ENCODE measurements around the gene NNT.
"Not testable (repeated sequence)": the region's sequence is repeated elsewhere in the genome, so short reads cannot be mapped to it uniquely, and the experiment has no call there.

NNT gene

GRCh38 chr5:43602461-43603343 is at the start of gene NNT:
TSS of gene NNT (plus strand) at chr5:43603180. CDS start at chr5:43609196, 6,016 bp downstream.
- peak; percentile 58 for DNase-seq (ENCODE audit: low spot score)

GRCh38 chr5:43553381-43553780 is 49.6 kb upstream of the NNT start:
- DNase-seq (ENCODE audit: low spot score) = no peak

- DNase-seq (ENCODE audit: low spot score) = no peak
Observed at GRCh38 chr5:43554497-43554896, 48.5 kb upstream of the NNT start.

- peak; percentile 56 for DNase-seq (ENCODE audit: low spot score)
Observed at GRCh38 chr5:43555895-43556606, 46.9 kb upstream of the NNT start.

GRCh38 chr5:43556607-43556856 is 46.4 kb upstream of the NNT start:
- DNase-seq (ENCODE audit: low spot score) = not testable (repeated sequence)

- DNase-seq (ENCODE audit: low spot score) = peak; percentile 82
Observed at GRCh38 chr5:43556857-43557542, 46.0 kb upstream of the NNT start, which contains the start of gene PAIP1. TSS of gene PAIP1 (minus strand) at chr5:43557077. CDS start at chr5:43556846, 231 bp downstream.

- DNase-seq (ENCODE audit: low spot score) = no peak
Observed at GRCh38 chr5:43560128-43560527, 42.9 kb upstream of the NNT start.

- no peak for DNase-seq (ENCODE audit: low spot score)
Observed at GRCh38 chr5:43561356-43561755, 41.6 kb upstream of the NNT start.

- no peak for DNase-seq (ENCODE audit: low spot score)
Observed at GRCh38 chr5:43563321-43563720, 39.7 kb upstream of the NNT start.

- DNase-seq (ENCODE audit: low spot score) = no peak
Observed at GRCh38 chr5:43564289-43564850, 38.6 kb upstream of the NNT start.

- no peak for DNase-seq (ENCODE audit: low spot score)
Observed at GRCh38 chr5:43565043-43565442, 37.9 kb upstream of the NNT start.

- DNase-seq (ENCODE audit: low spot score) = no peak
Observed at GRCh38 chr5:43567967-43568366, 35.0 kb upstream of the NNT start.

GRCh38 chr5:43569236-43569746 is 33.7 kb upstream of the NNT start:
- no peak for DNase-seq (ENCODE audit: low spot score)

- no peak for DNase-seq (ENCODE audit: low spot score)
Observed at GRCh38 chr5:43570450-43571158, 32.4 kb upstream of the NNT start.

GRCh38 chr5:43571237-43571636 is 31.7 kb upstream of the NNT start:
- no peak for DNase-seq (ENCODE audit: low spot score)

- DNase-seq (ENCODE audit: low spot score) = no peak
Observed at GRCh38 chr5:43572357-43572756, 30.6 kb upstream of the NNT start.

- no peak for DNase-seq (ENCODE audit: low spot score)
Observed at GRCh38 chr5:43573058-43573457, 29.9 kb upstream of the NNT start.

GRCh38 chr5:43580402-43581210 is 22.4 kb upstream of the NNT start:
- DNase-seq (ENCODE audit: low spot score) = not testable (repeated sequence)

GRCh38 chr5:43581398-43581797 is 21.6 kb upstream of the NNT start:
- DNase-seq (ENCODE audit: low spot score) = no peak

GRCh38 chr5:43582082-43583005 is 20.6 kb upstream of the NNT start:
- no peak for DNase-seq (ENCODE audit: low spot score)
